HG03457 (cell line): ENCODE data around the gene CWC15.
"Not testable (repeated sequence)": the region's sequence is repeated elsewhere in the genome, so short reads cannot be mapped to it uniquely, and the experiment has no call there.

Experiments used
- ATAC-seq: cut with Tn5 transposase; IDR thresholded peaks from one replicate; pipeline ENCODE4 v1.9.1; 2021; ENCODE audit warnings: moderate number of reproducible peaks; ENCODE audit not compliant: unreplicated experiment

Gene CWC15

GRCh38 chr11:94922321-94923003 is 50.9 kb downstream of the CWC15 start:
- ATAC-seq: no peak

- ATAC-seq: no peak
Observed at GRCh38 chr11:94920311-94920710, 53.0 kb downstream of the CWC15 start.

DNA sequence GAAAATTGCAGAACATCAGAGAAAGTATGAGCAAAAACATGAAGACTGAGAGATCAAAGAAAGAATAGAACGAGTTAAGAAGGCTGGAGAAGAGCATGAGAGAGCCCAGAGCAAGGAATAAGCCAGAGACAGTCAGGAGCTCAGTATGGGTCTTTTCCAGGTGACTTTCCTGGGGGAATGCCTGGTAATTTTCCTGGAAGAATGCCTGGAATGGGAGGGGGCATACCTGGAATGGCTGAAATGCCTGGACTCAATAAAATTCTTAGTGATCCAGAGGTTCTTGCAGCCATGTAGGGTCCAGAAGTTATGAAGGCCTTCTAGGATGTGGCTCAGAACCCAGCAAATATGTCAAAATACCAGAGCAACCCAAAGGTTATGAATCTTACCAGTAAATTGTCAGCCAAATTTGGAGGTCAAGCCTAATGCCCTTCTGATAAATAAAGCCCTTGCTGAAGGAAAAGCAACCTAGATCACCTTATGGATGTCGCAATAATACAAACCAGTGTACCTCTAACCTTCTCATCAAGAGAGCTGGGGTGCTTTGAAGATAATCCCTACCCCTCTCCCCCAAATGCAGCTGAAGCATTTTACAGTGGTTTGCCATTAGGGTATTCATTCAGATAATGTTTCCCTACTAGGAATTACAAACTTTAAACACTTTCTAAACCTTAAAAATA is 59.5 kb downstream of the CWC15 start:
- ATAC-seq: not testable (repeated sequence)

- no peak for ATAC-seq
Observed at GRCh38 chr11:94912806-94913205, 60.5 kb downstream of the CWC15 start.
